Erythroblast (primary cell): ENCODE measurements around the gene YPEL1.

Source experiments
- GATA1 ChIP-seq: IDR thresholded peaks from 2 replicates; pipeline ENCODE4 v1.6.1; 2011; ENCODE audit warnings: low read depth, mild to moderate bottlenecking, control low read depth, low read length, moderate library complexity
- POLR2A ChIP-seq: IDR thresholded peaks from 2 replicates; pipeline ENCODE4 v1.6.1; 2011; ENCODE audit warnings: mild to moderate bottlenecking, low read length

DNA sequence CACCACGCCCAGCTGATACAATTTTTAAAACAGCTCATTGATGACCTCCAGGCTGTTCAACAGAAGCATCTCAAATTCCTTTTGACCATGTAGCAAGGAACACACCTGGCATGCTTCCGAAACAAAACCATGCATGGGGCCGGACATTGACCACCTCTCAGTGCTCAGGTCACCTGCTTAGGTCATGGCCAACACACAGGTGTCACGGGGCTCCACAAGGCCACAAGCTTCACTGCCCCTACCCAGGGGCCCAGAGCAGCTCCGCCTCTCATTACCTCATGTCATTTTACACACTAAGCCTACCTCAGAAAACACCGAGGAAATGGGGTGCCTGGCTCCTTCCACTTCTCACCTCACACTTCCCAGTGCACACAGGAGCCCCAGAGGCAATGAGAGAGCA, 26.6 kb downstream of the YPEL1 start:
- TF ChIP-seq POLR2A: no peak
- TF ChIP-seq GATA1: no peak
